ENCODE results near the gene TMEM11. TPM values are rescaled to one million over a fixed set of nuclear protein-coding genes. Genes with fewer than 3 reads are reported as not detected.

Gene TMEM11
- total RNA-seq, 5 donors from 2014 or later (not counting 1 experiment from before 2014, with no cell fraction given), result 12.9 to 22.9 (median 20.0) TPM

- H3K4me1 ChIP-seq (ENCODE audit: control insufficient read depth in 1 of 2, extremely low read depth in 1 of 2, insufficient read depth in 2 of 2, low read length in 2 of 2), result peaks cover 20 to 46% of the 10 kb centered on the region in 2 experiments
- DNase-seq, result peak in 10 of 35 experiments; percentile 1 to 19 (median 8)
- H3K27ac ChIP-seq (ENCODE audit: low read length), result peak overlapping the region; percentile 63
- peak; percentile 1 to 7 (median 4) for ATAC-seq (replicated peaks in 1 of 4)
- POLR2A ChIA-PET, result no interaction called here
- CTCF ChIA-PET, result interaction anchor here in 1 of 2 donors (0.6 kb wide), 2 partner anchors 94 to 1203 kb away, joined by 3 to 4 read pairs; no protein-coding TSS in a partner anchor
- H3K36me3 ChIP-seq (ENCODE audit: control insufficient read depth in 2 of 2, extremely low read depth in 1 of 2, insufficient read depth in 1 of 2, low read length in 1 of 2), result peaks cover 5 to 19% of the 10 kb centered on the region in 2 donors
- H3K4me3 ChIP-seq (ENCODE audit: control insufficient read depth in 1 of 2, extremely low read depth in 1 of 2, low read length in 1 of 2), result peak overlapping the region; percentile 88 to 90
- Mint-ChIP-seq H3K27ac (peak overlapping the region; percentile 75 to 95), H3K36me3 (peaks cover 15% of the 10 kb centered on the region), H3K9me3 (no peaks in the 10 kb centered on the region), H3K4me3 (peak overlapping the region; percentile 85 to 90 (median 85)), H3K4me1 (peaks cover 50 to 65% (median 55%) of the 10 kb centered on the region in 3 donors), H3K27me3 (no peaks in the 10 kb centered on the region)
- WGBS (ENCODE audit: insufficient coverage), result under 1% methylated on average over 35 of the region's 35 CpGs
- H3K27me3 ChIP-seq (replicated peaks in 1 of 2; ENCODE audit: control insufficient read depth in 2 of 2, extremely low read depth in 1 of 2, insufficient read depth in 2 of 2, low read length in 1 of 2), result no peaks in the 10 kb centered on the region
- H3K9me3 ChIP-seq, result no peaks in the 10 kb centered on the region
Observed at GRCh38 chr17:21213638-21214014, 335 bp downstream of the TMEM11 start.

- peak overlapping the region; percentile 88 to 90 for H3K4me3 ChIP-seq (ENCODE audit: control insufficient read depth in 1 of 2, extremely low read depth in 1 of 2, low read length in 1 of 2)
- CTCF ChIA-PET, result interaction anchor here in 1 of 2 donors (0.6 kb wide), 2 partner anchors 93 to 1203 kb away, joined by 3 to 4 read pairs; no protein-coding TSS in a partner anchor
- peaks cover 5 to 25% of the 10 kb centered on the region in 2 donors for H3K36me3 ChIP-seq (ENCODE audit: control insufficient read depth in 2 of 2, extremely low read depth in 1 of 2, insufficient read depth in 1 of 2, low read length in 1 of 2)
- no peaks in the 10 kb centered on the region for H3K9me3 ChIP-seq
- 13% methylated on average over 10 of the region's 18 CpGs for WGBS (ENCODE audit: insufficient coverage)
- H3K27ac ChIP-seq (ENCODE audit: low read length), result no peak overlapping the region
- Mint-ChIP-seq H3K27ac (peak overlapping the region; percentile 75 to 76), H3K4me1 (peaks cover 50 to 68% (median 58%) of the 10 kb centered on the region in 3 donors), H3K36me3 (peaks cover 17% of the 10 kb centered on the region), H3K4me3 (peak overlapping the region; percentile 85 to 90 (median 85)), H3K9me3 (no peaks in the 10 kb centered on the region), H3K27me3 (no peaks in the 10 kb centered on the region)
- no peak for ATAC-seq (replicated peaks in 1 of 4)
- H3K4me1 ChIP-seq (ENCODE audit: control insufficient read depth in 1 of 2, extremely low read depth in 1 of 2, insufficient read depth in 2 of 2, low read length in 2 of 2), result peaks cover 20 to 46% of the 10 kb centered on the region in 2 experiments
- H3K27me3 ChIP-seq (replicated peaks in 1 of 2; ENCODE audit: control insufficient read depth in 2 of 2, extremely low read depth in 1 of 2, insufficient read depth in 2 of 2, low read length in 1 of 2), result no peaks in the 10 kb centered on the region
- POLR2A ChIA-PET, result no interaction called here
- DNase-seq, result no peak
Observed at GRCh38 chr17:21212826-21213637, 929 bp downstream of the TMEM11 start.

GRCh38 chr17:21211825-21212479 lies 2.0 kb downstream of the TMEM11 start:
- Mint-ChIP-seq H3K27me3 (no peaks in the 10 kb centered on the region), H3K36me3 (peaks cover 9% of the 10 kb centered on the region), H3K4me1 (peaks cover 46 to 66% (median 61%) of the 10 kb centered on the region in 3 donors), H3K4me3 (peak overlapping the region; percentile 85 to 90 (median 85)), H3K9me3 (no peaks in the 10 kb centered on the region), H3K27ac (no peak overlapping the region)
- ATAC-seq (replicated peaks in 1 of 4), result no peak
- CTCF ChIA-PET, result interaction anchor here (0.6 to 1.4 kb wide), 2 partner anchors 84 to 93 kb away, joined by 3 read pairs; no protein-coding TSS in a partner anchor
- 77% methylated on average over 6 of the region's 9 CpGs for WGBS (ENCODE audit: insufficient coverage)
- POLR2A ChIA-PET, result interaction anchor here in 1 of 2 donors (0.7 kb wide), 1 partner anchor 8 kb away, joined by 3 read pairs; no protein-coding TSS in a partner anchor
- no peak for DNase-seq
- H3K36me3 ChIP-seq (ENCODE audit: control insufficient read depth in 2 of 2, extremely low read depth in 1 of 2, insufficient read depth in 1 of 2, low read length in 1 of 2), result peaks cover 5 to 25% of the 10 kb centered on the region in 2 donors
- peaks cover 20 to 46% of the 10 kb centered on the region in 2 experiments for H3K4me1 ChIP-seq (ENCODE audit: control insufficient read depth in 1 of 2, extremely low read depth in 1 of 2, insufficient read depth in 2 of 2, low read length in 2 of 2)
- H3K27ac ChIP-seq (ENCODE audit: low read length), result no peak overlapping the region
- no peak overlapping the region for H3K4me3 ChIP-seq (ENCODE audit: control insufficient read depth in 1 of 2, extremely low read depth in 1 of 2, low read length in 1 of 2)
- no peaks in the 10 kb centered on the region for H3K27me3 ChIP-seq (replicated peaks in 1 of 2; ENCODE audit: control insufficient read depth in 2 of 2, extremely low read depth in 1 of 2, insufficient read depth in 2 of 2, low read length in 1 of 2)
- no peaks in the 10 kb centered on the region for H3K9me3 ChIP-seq

- DNase-seq (peak in 1 of 35 experiments; percentile 4), ATAC-seq (replicated peaks in 1 of 4) (no peak)
- no peak overlapping the region for H3K27ac Mint-ChIP-seq
- H3K9me3 Mint-ChIP-seq, result no peaks in the 10 kb centered on the region
- H3K4me3 Mint-ChIP-seq, result no peak overlapping the region
- peaks cover 45 to 67% (median 64%) of the 10 kb centered on the region in 3 donors for H3K4me1 Mint-ChIP-seq
- Histone ChIP-seq H3K27ac (ENCODE audit: low read length) (no peak overlapping the region), H3K4me1 (ENCODE audit: control insufficient read depth in 1 of 2, extremely low read depth in 1 of 2, insufficient read depth in 2 of 2, low read length in 2 of 2) (peaks cover 20 to 46% of the 10 kb centered on the region in 2 experiments), H3K27me3 (replicated peaks in 1 of 2; ENCODE audit: control insufficient read depth in 2 of 2, extremely low read depth in 1 of 2, insufficient read depth in 2 of 2, low read length in 1 of 2) (no peaks in the 10 kb centered on the region), H3K4me3 (ENCODE audit: control insufficient read depth in 1 of 2, extremely low read depth in 1 of 2, low read length in 1 of 2) (no peak overlapping the region), H3K36me3 (ENCODE audit: control insufficient read depth in 2 of 2, extremely low read depth in 1 of 2, insufficient read depth in 1 of 2, low read length in 1 of 2) (peaks cover 5 to 25% of the 10 kb centered on the region in 2 donors), H3K9me3 (no peaks in the 10 kb centered on the region)
- H3K36me3 Mint-ChIP-seq, result peaks cover 8% of the 10 kb centered on the region
- POLR2A ChIA-PET, result no interaction called here
- 69% methylated on average over 13 of the region's 15 CpGs for WGBS (ENCODE audit: insufficient coverage)
- CTCF ChIA-PET, result interaction anchor here in 1 of 2 donors (1.4 kb wide), 1 partner anchor 83 kb away, joined by 3 read pairs; no protein-coding TSS in a partner anchor
- no peaks in the 10 kb centered on the region for H3K27me3 Mint-ChIP-seq
Observed at GRCh38 chr17:21210411-21211076, 3.4 kb downstream of the TMEM11 start.

- no peak overlapping the region for H3K27ac Mint-ChIP-seq
- Histone ChIP-seq H3K27ac (ENCODE audit: low read length) (no peak overlapping the region), H3K27me3 (replicated peaks in 1 of 2; ENCODE audit: control insufficient read depth in 2 of 2, extremely low read depth in 1 of 2, insufficient read depth in 2 of 2, low read length in 1 of 2) (no peaks in the 10 kb centered on the region), H3K36me3 (ENCODE audit: control insufficient read depth in 2 of 2, extremely low read depth in 1 of 2, insufficient read depth in 1 of 2, low read length in 1 of 2) (peaks cover 5 to 25% of the 10 kb centered on the region in 2 donors), H3K4me3 (ENCODE audit: control insufficient read depth in 1 of 2, extremely low read depth in 1 of 2, low read length in 1 of 2) (no peak overlapping the region), H3K9me3 (no peaks in the 10 kb centered on the region), H3K4me1 (ENCODE audit: control insufficient read depth in 1 of 2, extremely low read depth in 1 of 2, insufficient read depth in 2 of 2, low read length in 2 of 2) (peaks cover 17 to 44% of the 10 kb centered on the region in 2 experiments)
- H3K36me3 Mint-ChIP-seq, result peaks cover 8% of the 10 kb centered on the region
- 96% methylated on average over 13 of the region's 17 CpGs for WGBS (ENCODE audit: insufficient coverage)
- peaks cover 46 to 67% (median 65%) of the 10 kb centered on the region in 3 donors for H3K4me1 Mint-ChIP-seq
- no peak overlapping the region for H3K4me3 Mint-ChIP-seq
- ATAC-seq (replicated peaks in 1 of 4) (no peak), DNase-seq (no peak)
- CTCF ChIA-PET, result no interaction called here
- no peaks in the 10 kb centered on the region for H3K27me3 Mint-ChIP-seq
- POLR2A ChIA-PET, result no interaction called here
- no peaks in the 10 kb centered on the region for H3K9me3 Mint-ChIP-seq
Observed at GRCh38 chr17:21209511-21210175, 4.3 kb downstream of the TMEM11 start.
